GM21381 (cell line): ENCODE data around the gene RNU4-1.

ENCODE experiments used
- ATAC-seq: cut with Tn5 transposase; IDR thresholded peaks from one replicate; pipeline ENCODE4 v1.9.1; 2021; ENCODE audit warnings: mild to moderate bottlenecking, moderate library complexity; ENCODE audit not compliant: unreplicated experiment

The RNU4-1 gene

GRCh38 chr12:120290609-120291305 is 2.3 kb downstream of the RNU4-1 start:
- no peak for ATAC-seq

GRCh38 chr12:120287491-120287890 is 5.5 kb downstream of the RNU4-1 start:
- no peak for ATAC-seq

GRCh38 chr12:120286768-120287490 is 6.1 kb downstream of the RNU4-1 start:
- ATAC-seq, result no peak

- ATAC-seq, result no peak
Observed at GRCh38 chr12:120284381-120284780, 8.7 kb downstream of the RNU4-1 start.

GRCh38 chr12:120283318-120283717 is 9.7 kb downstream of the RNU4-1 start:
- no peak for ATAC-seq

GRCh38 chr12:120278137-120279069 is 14.6 kb downstream of the RNU4-1 start:
- ATAC-seq, result no peak

- no peak for ATAC-seq
Observed at GRCh38 chr12:120276734-120277133, 16.3 kb downstream of the RNU4-1 start.

- no peak for ATAC-seq
Observed at GRCh38 chr12:120267736-120268135, 25.3 kb downstream of the RNU4-1 start.

GRCh38 chr12:120266180-120266870 is 26.7 kb downstream of the RNU4-1 start:
- no peak for ATAC-seq

- ATAC-seq, result peak; percentile 78
Observed at GRCh38 chr12:120265473-120266179, 27.4 kb downstream of the RNU4-1 start, which contains the start of gene PXN. Gene PXN, minus strand, starts transcription at chr12:120265730. Its CDS starts 101 bp downstream, at chr12:120265629.

- peak; percentile 25 for ATAC-seq
Observed at GRCh38 chr12:120264904-120265472, 28.0 kb downstream of the RNU4-1 start.

GRCh38 chr12:120264086-120264903 is 28.7 kb downstream of the RNU4-1 start:
- ATAC-seq, result no peak

- ATAC-seq, result no peak
Observed at GRCh38 chr12:120263748-120264085, 29.3 kb downstream of the RNU4-1 start.

- ATAC-seq, result no peak
Observed at GRCh38 chr12:120262852-120263747, 29.9 kb downstream of the RNU4-1 start.

- ATAC-seq, result no peak
Observed at GRCh38 chr12:120261951-120262851, 30.8 kb downstream of the RNU4-1 start.

GRCh38 chr12:120260607-120261006 is 32.4 kb downstream of the RNU4-1 start:
- no peak for ATAC-seq
